ENCODE results near the gene ZNF880. TPM values are rescaled to one million over a fixed set of nuclear protein-coding genes. Genes with fewer than 3 reads are reported as not detected.
"Not testable (repeated sequence)": the region's sequence is repeated elsewhere in the genome, so short reads cannot be mapped to it uniquely, and the experiment has no call there.

ZNF880 gene
- 18.2 TPM for total RNA-seq
- long read RNA-seq, partial matches to known transcripts, result 0 of 4 reads
- long read RNA-seq, other reads (novel, unspliced or antisense), result 0 of 4 reads

- peak; percentile 97 for DNase-seq (ENCODE audit: missing footprints)
- intact Hi-C loops (cut with DNase I), result loop anchor here (2.0 kb wide), 1 partner anchor 27 kb away; the partner anchor contains the start of gene ZNF528
- peak; percentile 100 for ATAC-seq
Observed at GRCh38 chr19:52369559-52370340, at the start of gene ZNF880. TSS of gene ZNF880 (plus strand) at chr19:52369923. CDS start at chr19:52369966, 43 bp downstream.

- DNase-seq (ENCODE audit: missing footprints) (no peak), ATAC-seq (no peak)
- intact Hi-C loops (cut with DNase I), result no loop called here
Observed at GRCh38 chr19:52322429-52322828, 47.3 kb upstream of the ZNF880 start.

- no peak for DNase-seq (ENCODE audit: missing footprints)
- ATAC-seq, result no peak
- intact Hi-C loops (cut with DNase I), result no loop called here
Observed at GRCh38 chr19:52331757-52332156, 38.0 kb upstream of the ZNF880 start.

- ATAC-seq, result peak; percentile 34
- no peak for DNase-seq (ENCODE audit: missing footprints)
- intact Hi-C loops (cut with DNase I), result loop anchor here (2.0 kb wide), 1 partner anchor 39 kb away; the partner anchor contains the start of gene ZNF480
Observed at GRCh38 chr19:52335768-52336116, 34.0 kb upstream of the ZNF880 start.

GRCh38 chr19:52336117-52336790 lies 33.5 kb upstream of the ZNF880 start, which contains the start of gene ZNF610:
TSS of gene ZNF610 (plus strand) at chr19:52336243. CDS start at chr19:52349173, 12,930 bp downstream.
- DNase-seq (ENCODE audit: missing footprints) (peak; percentile 91), ATAC-seq (peak; percentile 99)
- intact Hi-C loops (cut with DNase I), result loop anchor here (2.0 kb wide), 1 partner anchor 39 kb away; the partner anchor contains the start of gene ZNF480

GRCh38 chr19:52336791-52337381 lies 32.8 kb upstream of the ZNF880 start:
- DNase-seq (ENCODE audit: missing footprints), result no peak
- no peak for ATAC-seq
- intact Hi-C loops (cut with DNase I), result loop anchor here (2.0 kb wide), 1 partner anchor 40 kb away; the partner anchor contains the start of gene ZNF480

- intact Hi-C loops (cut with DNase I); DNase-seq (ENCODE audit: missing footprints); ATAC-seq: not testable (repeated sequence)
Observed at GRCh38 chr19:52339022-52339421, 30.7 kb upstream of the ZNF880 start.

- intact Hi-C loops (cut with DNase I), result no loop called here
- no peak for ATAC-seq
- no peak for DNase-seq (ENCODE audit: missing footprints)
Observed at GRCh38 chr19:52343548-52343947, 26.2 kb upstream of the ZNF880 start.

- intact Hi-C loops (cut with DNase I), result no loop called here
- ATAC-seq, result no peak
- DNase-seq (ENCODE audit: missing footprints), result no peak
Observed at GRCh38 chr19:52345162-52345561, 24.6 kb upstream of the ZNF880 start.

GRCh38 chr19:52351512-52351911 lies 18.2 kb upstream of the ZNF880 start:
- intact Hi-C loops (cut with DNase I), result no loop called here
- DNase-seq (ENCODE audit: missing footprints), result no peak
- ATAC-seq, result no peak

GRCh38 chr19:52366414-52366824 lies 3.3 kb upstream of the ZNF880 start:
- no peak for ATAC-seq
- intact Hi-C loops (cut with DNase I), result no loop called here
- DNase-seq (ENCODE audit: missing footprints), result no peak

GRCh38 chr19:52370341-52370710 lies 603 bp downstream of the ZNF880 start:
- DNase-seq (ENCODE audit: missing footprints) (no peak), ATAC-seq (no peak)
- intact Hi-C loops (cut with DNase I), result loop anchor here (2.0 kb wide), 1 partner anchor 26 kb away; the partner anchor contains the start of gene ZNF528

- DNase-seq (ENCODE audit: missing footprints) (no peak), ATAC-seq (no peak)
- intact Hi-C loops (cut with DNase I), result no loop called here
Observed at GRCh38 chr19:52391135-52391534, 21.4 kb downstream of the ZNF880 start.

- DNase-seq (ENCODE audit: missing footprints) (peak; percentile 98), ATAC-seq (peak; percentile 100)
- intact Hi-C loops (cut with DNase I), result loop anchor here (2.0 to 5.0 kb wide), 2 partner anchors 27 to 55 kb away; partner anchors contain the start of gene ZNF578
Observed at GRCh38 chr19:52397310-52398080, 27.8 kb downstream of the ZNF880 start, which contains the start of gene ZNF528. TSS of gene ZNF528 (plus strand) at chr19:52397849. CDS start at chr19:52402014, 4,165 bp downstream.

- intact Hi-C loops (cut with DNase I), result loop anchor here (5.0 kb wide), 1 partner anchor 54 kb away; the partner anchor contains the start of gene ZNF578
- no peak for ATAC-seq
Observed at GRCh38 chr19:52398081-52398441, 28.3 kb downstream of the ZNF880 start.

GRCh38 chr19:52410276-52410675 lies 40.6 kb downstream of the ZNF880 start:
- DNase-seq (ENCODE audit: missing footprints), result no peak
- intact Hi-C loops (cut with DNase I), result no loop called here
- no peak for ATAC-seq

More at GRCh38 chr19:52398081-52398441, 28.3 kb downstream of the ZNF880 start:
- no peak for DNase-seq (ENCODE audit: missing footprints)

- DNase-seq (ENCODE audit: missing footprints) (no peak), ATAC-seq (no peak)
- intact Hi-C loops (cut with DNase I), result no loop called here
Observed at GRCh38 chr19:52415711-52416110, 46.0 kb downstream of the ZNF880 start.

GRCh38 chr19:52428937-52429336 lies 59.2 kb downstream of the ZNF880 start, which contains the start of gene ZNF534:
TSS of gene ZNF534 (plus strand) at chr19:52429148. CDS start at chr19:52431475, 2,327 bp downstream.
- no peak for DNase-seq (ENCODE audit: missing footprints)
- no peak for ATAC-seq
- intact Hi-C loops (cut with DNase I), result no loop called here

All from Right ventricle myocardium inferior (tissue), 1 donor.